Left cardiac atrium (tissue), 4 donors: Measurements from ENCODE around the gene CRACR2A. TPM values are rescaled to one million over a fixed set of nuclear protein-coding genes. Genes with fewer than 3 reads are reported as not detected.

Experiments
- ATAC-seq, 2 donors: fragments of 200-7000 bp; cut with Tn5 transposase; one replicate each; pipeline ENCODE4 v1.9.1; 2020; ENCODE audit warnings: mild to moderate bottlenecking in 2 of 2, moderate library complexity in 2 of 2
- DNase-seq: peaks from one replicate; pipeline ENCODE4 v3.0.0-alpha.2; 2020
- intact Hi-C, 2 donors: fragments of 100-400 bp; cut with DNase I; formaldehyde crosslinking; loops; one replicate each; pipeline versions ENCODE4 v1.14.1 to v1.15.1; 2022 to 2023
- total RNA-seq, 2 donors: library from RNA; stranded (reverse); fragmentation: NEBNext Ultra II Directional; extraction: Animal tissue kit (Norgen Biotek cat#: 25700); gene quantifications; one replicate each; pipeline ENCODE4 v1.2.1, GENCODE V29; 2021
- donor health status: DM: no; HTN: yes; CAD: no.
- donor health status: DM: no; HTN: yes; CAD: no; lungs with severe emphysema.
- donor health status: DM: yes; HTN: yes; CAD: no.
- donor health status: Dilated cardiomyopathy.

CRACR2A gene
- total RNA-seq, 2 donors from 2014 or later = 7.4 to 10.1 TPM

GRCh38 chr12:3730111-3730510, 22.8 kb downstream of the CRACR2A start:
- DNase-seq (no peak), ATAC-seq (no peak)
- intact Hi-C loops = no loop called here

- ATAC-seq = peak in 1 of 2 donors; percentile 18
- DNase-seq = no peak
- intact Hi-C loops = no loop called here
These were observed 24.2 kb downstream of the CRACR2A start for GRCh38 chr12:3728686-3729085.

- DNase-seq (no peak), ATAC-seq (peak; percentile 59 to 76)
- intact Hi-C loops = no loop called here
These were observed 24.9 kb downstream of the CRACR2A start for GRCh38 chr12:3727877-3728632.

GRCh38 chr12:3727354-3727753, 25.6 kb downstream of the CRACR2A start:
- ATAC-seq (no peak), DNase-seq (no peak)
- intact Hi-C loops = no loop called here

- ATAC-seq = no peak
- intact Hi-C loops = no loop called here
- no peak for DNase-seq
These were observed 26.5 kb downstream of the CRACR2A start for GRCh38 chr12:3726456-3726855.

- intact Hi-C loops = no loop called here
- no peak for DNase-seq
- ATAC-seq = peak in 1 of 2 donors; percentile 45
These were observed 27.4 kb downstream of the CRACR2A start for GRCh38 chr12:3725388-3726115.

GRCh38 chr12:3723916-3724805, 28.7 kb downstream of the CRACR2A start:
- intact Hi-C loops = no loop called here
- DNase-seq (no peak), ATAC-seq (no peak)

- ATAC-seq (no peak), DNase-seq (no peak)
- intact Hi-C loops = no loop called here
These were observed 30.5 kb downstream of the CRACR2A start for GRCh38 chr12:3722368-3722767.

GRCh38 chr12:3720772-3721171, 32.1 kb downstream of the CRACR2A start:
- no peak for ATAC-seq
- intact Hi-C loops = no loop called here
- DNase-seq = no peak

GRCh38 chr12:3718100-3718499, 34.8 kb downstream of the CRACR2A start:
- peak in 1 of 2 donors; percentile 44 for ATAC-seq

GRCh38 chr12:3717283-3717898, 35.5 kb downstream of the CRACR2A start:
- intact Hi-C loops = no loop called here
- ATAC-seq (no peak), DNase-seq (no peak)

More at GRCh38 chr12:3718100-3718499, 34.8 kb downstream of the CRACR2A start:
- DNase-seq = no peak
- intact Hi-C loops = no loop called here

GRCh38 chr12:3715999-3716398, 36.9 kb downstream of the CRACR2A start:
- DNase-seq = no peak
- intact Hi-C loops = no loop called here
- no peak for ATAC-seq

- ATAC-seq (no peak), DNase-seq (no peak)
- intact Hi-C loops = no loop called here
These were observed 39.0 kb downstream of the CRACR2A start for GRCh38 chr12:3713947-3714346.

- intact Hi-C loops = no loop called here
- DNase-seq = no peak
- no peak for ATAC-seq
These were observed 39.4 kb downstream of the CRACR2A start for GRCh38 chr12:3713483-3713882.

- no peak for DNase-seq
- ATAC-seq = peak in 1 of 2 donors; percentile 33
- intact Hi-C loops = no loop called here
These were observed 40.5 kb downstream of the CRACR2A start for GRCh38 chr12:3712209-3712992.

- intact Hi-C loops = no loop called here
- ATAC-seq = no peak
- no peak for DNase-seq
These were observed 47.6 kb downstream of the CRACR2A start for GRCh38 chr12:3705354-3705675.

- intact Hi-C loops = no loop called here
- no peak for DNase-seq
- peak; percentile 27 to 72 for ATAC-seq
These were observed 48.2 kb downstream of the CRACR2A start for GRCh38 chr12:3704512-3705353.

- no peak for DNase-seq
- intact Hi-C loops = no loop called here
- ATAC-seq = no peak
These were observed 52.0 kb downstream of the CRACR2A start for GRCh38 chr12:3700861-3701260.
